G401.6 (cell line): ENCODE results near the gene GLIS1.

ENCODE experiments used
- FAIRE-seq: peaks from 2 replicates; lab custom pipeline; 2012; peaks lifted over from hg19 to GRCh38; lab: Jason Lieb, UNC

GLIS1 gene

DNA sequence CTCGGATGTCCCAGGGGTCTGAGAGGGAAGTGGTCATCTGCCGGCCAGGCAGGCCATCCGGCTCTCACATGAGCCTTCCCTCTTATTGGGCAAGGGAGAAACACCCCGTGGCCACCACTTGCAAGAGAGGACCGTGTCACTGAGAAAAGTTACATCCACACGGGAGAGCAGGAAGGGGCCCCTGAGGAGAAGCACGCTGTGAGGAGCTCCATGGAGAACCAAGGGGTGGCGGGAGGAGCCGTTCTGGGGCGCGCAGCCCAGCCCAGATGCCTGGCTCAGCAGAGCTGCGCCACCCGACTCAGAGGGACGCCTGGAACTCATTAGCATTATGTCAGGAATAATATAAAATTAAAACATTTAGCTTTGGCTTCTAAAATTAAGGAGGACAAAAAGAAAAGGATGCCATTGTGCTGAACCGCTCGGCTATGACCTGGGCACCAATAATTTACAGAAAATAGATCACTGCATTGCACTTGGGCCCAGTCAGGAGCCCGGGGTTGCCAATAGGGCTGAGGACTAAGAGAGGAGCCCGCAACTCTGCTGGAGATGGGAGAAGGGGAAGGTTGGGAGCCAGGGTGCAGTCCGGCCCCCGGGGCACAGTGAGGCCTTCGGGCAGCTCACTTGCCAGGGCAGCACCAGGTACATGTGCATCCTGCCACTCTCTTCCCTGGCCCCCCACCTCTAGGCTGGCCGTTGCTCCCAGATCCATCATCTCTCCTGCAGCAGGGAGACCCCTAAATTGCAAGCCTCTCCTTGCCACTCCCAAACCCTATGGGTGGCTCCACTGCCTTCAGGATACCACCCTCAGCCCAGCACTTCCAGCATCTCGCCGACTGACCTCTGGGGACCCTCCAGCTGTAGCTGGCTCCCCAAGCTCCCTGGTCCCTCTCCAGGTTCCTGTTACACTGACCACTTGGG lies 194.9 kb downstream of the GLIS1 start:
- FAIRE-seq, result no peak

DNA sequence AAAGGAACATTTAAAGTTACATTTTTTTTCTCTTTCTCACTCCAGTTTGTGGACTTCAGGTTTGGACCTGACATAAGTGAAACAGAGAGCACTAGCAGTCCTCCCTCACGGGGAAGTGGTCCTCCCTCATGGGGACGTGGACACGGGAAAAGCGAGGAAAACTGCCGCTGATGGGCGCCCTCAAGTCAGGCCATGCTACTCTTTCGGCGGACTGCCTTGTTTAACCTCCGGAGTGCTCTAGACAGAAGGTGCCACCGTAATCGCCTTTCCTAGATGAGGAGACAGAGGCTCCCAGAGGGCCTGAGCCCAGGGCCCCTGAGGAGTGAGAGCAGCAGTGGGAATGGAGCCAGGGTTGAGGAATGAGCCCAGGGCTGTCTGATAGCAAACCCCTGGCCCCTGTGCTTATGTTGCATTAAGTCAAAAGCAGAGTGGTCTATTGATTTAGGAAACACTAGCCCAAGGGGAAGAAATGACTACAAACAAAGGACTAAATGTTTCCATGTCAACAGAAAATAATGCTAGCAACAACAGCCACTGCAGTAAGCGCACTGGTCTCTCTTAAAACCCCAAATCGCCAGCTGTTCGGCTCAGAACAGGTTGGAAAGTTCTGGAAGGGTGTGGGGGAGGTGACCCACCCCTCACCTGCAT lies 195.7 kb downstream of the GLIS1 start:
- FAIRE-seq, result no peak

DNA sequence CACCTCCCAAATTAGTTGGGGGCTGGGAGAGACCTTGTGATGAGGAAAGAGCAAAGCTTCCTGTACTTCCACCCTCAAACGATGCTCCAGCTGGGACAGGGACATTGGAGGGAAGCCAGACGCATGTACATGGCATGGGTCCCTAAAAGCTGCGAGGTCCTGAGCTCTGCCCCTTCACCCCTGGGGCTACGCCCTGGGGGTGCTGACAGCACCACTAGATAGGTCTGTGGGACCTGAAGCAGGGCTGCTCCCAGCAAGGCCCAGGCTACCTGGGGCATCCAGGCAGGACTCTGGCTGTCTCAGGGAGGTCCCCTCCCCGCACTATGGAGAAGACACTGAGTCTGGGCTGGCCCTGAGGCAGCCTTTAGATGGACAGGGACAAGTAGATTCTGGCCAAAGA lies 196.4 kb downstream of the GLIS1 start:
- FAIRE-seq, result no peak

DNA sequence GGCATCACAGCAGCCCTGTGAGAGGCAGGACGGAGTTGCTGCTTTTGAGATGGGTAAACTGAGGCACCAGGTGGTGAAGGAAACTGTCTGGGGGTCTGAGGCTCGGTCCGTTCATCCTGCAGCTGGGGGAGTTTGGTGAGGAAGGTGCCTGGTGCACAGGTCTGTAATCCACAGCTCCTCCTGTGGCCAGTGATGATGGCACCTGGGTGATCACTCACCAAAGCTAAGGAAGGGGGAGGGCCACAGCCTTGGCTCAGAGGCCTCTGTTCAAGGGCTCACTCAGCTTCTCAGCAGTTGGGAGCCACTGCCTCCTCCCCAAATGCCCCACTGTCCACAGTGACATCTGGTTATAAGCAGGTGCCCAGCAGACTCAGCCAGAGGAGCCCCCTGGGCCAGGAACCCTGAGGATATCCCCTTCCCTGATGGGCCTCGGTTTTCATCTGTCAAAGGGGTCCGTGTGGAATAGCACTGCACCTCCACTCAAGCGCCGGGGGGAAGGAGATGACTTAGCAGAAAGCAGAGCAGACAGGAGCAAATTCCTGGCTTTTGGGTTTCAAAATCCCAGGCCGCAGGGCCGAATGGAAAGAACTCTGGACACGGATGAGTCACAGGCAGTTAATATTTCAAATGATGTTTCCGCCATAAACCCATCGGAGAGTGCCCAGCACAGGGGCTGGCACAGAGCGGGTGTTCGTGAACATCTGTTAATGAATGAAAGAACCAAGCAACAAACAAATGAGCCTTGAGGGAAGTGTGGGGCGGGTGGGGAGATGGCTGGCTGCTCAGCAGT lies 197.0 kb downstream of the GLIS1 start:
- no peak for FAIRE-seq

DNA sequence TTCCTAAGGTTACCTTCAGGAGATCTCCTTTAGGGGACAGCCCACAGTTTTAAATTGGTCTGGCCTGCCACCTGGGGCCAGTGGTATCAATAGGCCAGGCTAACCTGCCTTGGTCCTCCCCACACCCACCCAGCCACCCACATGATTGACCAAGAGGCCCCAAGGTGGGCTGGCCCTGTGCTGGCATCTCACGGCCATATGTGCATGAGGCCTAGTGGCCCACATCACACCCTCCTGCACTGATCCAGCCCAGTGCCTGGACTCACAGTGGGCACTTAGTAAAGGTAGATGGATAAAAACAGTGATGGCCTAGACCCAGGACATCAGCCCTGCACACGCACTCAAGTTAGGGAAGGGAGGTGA lies 197.7 kb downstream of the GLIS1 start:
- no peak for FAIRE-seq

DNA sequence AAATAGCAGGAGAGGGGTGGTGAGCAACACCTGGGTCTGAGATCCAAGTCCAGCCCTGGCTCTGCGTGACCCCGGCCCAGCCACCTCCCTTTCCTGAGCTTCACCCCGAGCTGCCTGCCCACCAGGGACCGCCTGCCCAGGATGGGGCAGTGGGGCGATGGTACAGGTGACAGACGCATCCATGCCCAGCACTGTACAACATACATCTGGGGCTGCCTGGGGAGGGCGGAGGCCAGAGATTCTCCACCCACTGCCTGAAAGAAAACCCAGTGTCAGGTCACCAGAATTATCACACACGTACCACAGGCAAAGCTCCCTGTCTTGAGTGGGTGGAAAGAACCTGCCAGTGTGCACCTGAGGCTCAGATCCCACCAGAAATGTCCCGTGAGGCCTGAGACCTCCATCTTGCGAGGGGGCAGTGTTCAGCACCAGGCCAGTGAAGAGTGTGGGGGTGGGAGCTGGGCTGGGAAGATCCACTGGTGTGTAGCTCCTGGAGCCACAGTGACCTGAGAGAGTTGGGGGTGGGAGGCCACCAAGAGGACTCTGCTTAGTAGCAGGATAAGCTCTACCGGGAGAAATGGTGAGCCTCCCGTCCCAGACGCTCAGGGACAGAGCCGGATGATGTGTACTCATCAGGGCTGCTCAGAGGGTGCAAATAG lies 198.2 kb downstream of the GLIS1 start:
- no peak for FAIRE-seq

DNA sequence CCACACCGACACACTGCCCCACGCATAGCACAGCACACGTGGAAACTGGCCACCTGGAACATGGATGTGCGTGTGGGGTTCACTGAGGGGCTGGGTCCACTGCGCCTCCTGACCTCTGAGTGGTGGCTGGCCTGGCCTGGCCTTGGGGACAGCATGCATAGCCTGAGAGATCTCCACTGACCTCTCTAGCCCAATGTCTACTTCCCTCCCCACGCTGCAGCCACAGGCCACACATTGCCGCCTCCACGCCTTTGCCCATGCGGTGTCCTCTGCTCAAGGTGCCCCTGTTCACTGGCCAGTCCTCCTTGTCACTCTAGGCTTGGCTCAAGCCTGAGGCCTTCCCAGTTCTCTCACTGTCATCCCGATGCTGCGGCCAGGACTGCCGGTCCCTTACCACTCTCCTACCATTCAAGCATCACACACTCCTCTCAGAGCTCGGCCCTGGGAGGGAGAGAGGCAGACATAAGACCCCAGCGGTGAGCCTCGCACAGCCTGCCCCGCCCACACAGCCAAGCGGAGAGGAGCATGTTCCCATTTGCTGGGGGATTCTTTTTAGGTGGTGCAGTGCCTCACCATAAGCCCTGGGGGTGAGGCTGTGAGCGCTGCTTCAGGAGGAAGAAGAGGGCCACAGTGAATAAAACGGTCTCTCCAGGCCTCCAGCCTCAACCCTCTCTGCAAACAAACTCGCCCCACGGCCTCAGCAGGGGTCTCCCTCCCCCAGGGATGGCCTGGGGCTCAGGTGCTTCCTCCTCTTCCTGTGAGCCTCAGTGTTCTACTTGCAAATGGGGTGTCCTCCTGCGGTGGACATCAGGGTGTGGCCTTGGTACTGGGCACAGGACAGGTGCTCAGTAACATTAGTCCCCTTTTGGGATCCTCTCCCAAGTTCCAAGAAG lies 199.0 kb downstream of the GLIS1 start:
- FAIRE-seq, result no peak

DNA sequence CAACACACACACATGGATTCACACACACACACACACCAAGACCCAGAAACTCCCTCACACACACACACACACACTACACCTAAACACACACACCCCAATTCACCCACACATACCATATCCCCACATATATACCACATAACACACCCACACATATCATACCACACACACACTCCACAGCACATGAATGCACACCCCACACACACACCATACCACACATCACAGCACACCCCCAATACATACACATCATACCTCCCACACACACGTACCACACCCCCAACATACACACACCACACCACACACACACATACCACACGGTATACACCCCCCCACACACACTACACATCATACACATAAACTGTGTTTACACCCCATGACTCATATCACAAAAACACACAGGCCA lies 199.7 kb downstream of the GLIS1 start:
- FAIRE-seq, result no peak

DNA sequence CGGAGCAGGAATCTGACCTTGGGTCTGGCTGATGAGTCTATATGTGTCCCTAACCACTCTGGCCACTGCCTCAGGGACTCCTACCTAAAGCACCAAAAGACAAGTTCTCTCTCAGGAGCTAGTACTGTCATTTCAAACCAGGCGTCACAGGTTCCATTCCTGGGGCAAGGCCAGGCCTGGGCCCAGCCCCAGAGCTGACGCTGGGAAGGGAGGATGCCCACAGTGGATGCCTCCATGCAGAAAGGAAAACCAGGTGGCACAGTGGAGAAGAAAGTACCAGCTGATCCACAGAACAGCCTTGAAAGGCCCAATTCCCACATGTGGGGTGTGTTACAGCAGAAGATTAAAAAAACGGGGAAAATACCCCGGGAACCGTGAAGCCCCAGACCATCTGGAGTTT lies 202.4 kb downstream of the GLIS1 start:
- FAIRE-seq, result no peak

DNA sequence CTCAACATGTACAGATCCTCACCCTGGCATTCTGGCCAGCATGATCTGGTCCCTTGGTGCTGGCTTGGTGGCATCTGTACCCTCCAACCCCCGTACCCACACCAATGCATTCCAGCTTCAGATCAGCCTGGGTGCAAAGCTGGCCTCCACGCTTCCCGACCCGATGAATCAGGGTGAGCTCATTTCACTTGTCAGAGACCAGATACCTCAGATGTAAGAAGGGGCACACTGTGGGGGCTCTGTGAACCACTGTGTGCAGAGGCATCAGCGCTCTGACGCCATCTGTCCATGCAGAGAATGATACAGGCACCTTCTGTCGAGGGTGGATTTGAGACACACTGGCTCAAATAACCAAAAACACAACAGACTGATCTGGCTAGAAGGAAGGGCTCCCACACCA lies 203.1 kb downstream of the GLIS1 start:
- no peak for FAIRE-seq

DNA sequence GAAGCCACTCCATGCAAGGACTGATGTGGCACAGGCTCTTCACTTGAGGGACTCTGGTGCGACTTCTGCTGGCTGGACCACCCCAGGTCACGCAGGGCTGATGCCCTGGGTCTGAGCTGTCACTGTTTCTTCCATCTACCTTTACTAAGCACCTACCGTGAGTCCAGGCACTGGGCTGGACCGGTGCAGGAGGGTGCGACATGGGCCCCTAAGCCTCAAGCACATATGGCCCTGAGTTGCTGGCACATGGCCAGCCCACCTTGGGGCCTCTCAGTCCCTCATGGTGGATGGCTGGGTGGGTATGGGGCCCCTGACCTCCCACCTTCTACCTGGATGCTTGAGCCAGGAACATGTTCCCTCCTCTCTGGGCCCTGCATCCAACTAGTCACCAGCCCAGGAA lies 203.7 kb downstream of the GLIS1 start:
- FAIRE-seq, result no peak

DNA sequence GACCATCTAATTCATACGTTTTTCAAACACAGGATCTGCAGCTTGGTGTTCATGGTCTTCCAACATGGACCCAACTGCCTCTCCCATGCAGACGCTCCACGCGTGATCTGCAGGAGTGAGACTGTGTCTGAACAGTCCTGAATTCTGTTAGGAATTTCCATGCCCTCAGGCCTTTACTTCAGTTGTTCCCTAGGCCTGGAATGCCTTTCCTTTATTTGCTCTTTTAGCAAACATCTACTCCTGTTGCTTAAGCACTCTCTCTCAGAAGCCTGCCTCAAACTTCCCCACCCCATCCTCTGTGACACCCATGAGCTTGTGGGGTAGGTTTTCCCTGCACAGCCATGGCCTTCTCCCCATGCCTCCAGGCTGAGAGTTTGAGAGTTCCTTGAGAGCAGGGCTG lies 206.1 kb downstream of the GLIS1 start:
- FAIRE-seq, result no peak

DNA sequence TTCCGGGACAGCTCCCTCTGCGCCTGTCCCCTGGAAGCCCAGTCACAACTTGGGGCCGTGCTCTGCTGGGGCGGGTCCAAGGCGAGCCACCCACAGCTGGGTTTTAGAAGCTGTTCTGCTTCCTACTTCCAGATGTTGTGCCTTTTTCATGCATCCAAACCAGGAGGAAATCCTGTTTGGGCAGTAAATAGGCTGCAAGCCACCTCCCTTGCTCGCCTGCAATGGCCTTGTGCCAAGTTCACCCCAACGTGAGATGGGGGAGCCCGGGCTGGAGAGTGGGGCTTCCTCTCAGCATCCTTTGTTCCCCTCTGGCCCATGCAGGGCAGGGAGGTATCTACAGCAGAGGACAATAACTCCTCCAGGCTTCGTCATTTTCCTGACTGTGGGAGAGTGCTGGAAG lies 206.6 kb downstream of the GLIS1 start:
- FAIRE-seq, result no peak

DNA sequence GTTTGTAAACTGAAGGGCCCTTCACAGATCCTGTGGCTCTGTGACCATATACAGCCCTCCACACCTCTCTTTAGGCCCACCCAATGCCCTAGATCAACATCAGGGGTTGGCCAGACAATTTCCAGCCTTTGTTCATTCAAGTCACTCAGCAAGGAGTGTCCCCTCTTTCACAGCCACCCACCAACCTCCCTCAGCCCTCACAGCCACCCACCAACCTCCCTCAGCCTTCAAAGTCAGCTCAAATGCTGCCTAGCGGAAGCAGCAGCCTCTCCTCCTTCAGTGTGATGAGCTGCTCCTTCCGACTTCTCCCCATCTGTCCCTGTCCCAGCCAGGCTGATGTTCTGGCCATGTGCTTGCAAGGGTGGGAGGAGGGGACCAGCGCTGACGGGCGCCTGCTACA lies 208.4 kb downstream of the GLIS1 start:
- FAIRE-seq, result no peak

DNA sequence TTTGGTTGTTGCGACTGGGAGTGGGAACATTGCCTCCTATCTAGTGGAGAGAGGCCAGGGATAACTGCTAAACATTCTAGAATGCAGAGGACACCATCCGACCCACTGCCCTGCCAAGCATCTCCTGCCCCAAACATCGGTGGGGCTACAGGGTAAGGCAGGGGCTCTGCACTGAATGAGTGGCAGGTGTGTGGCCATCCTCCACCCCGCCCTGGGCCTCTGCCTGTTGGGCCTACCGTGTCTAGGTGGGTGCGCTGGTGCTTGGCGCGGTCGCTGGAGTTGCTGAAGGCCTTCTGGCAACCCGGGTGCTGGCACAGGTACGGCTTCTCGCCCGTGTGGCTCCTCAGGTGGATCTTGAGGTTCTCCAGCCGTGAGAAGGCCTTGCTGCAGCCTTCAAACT lies 209.4 kb downstream of the GLIS1 start:
- no peak for FAIRE-seq

DNA sequence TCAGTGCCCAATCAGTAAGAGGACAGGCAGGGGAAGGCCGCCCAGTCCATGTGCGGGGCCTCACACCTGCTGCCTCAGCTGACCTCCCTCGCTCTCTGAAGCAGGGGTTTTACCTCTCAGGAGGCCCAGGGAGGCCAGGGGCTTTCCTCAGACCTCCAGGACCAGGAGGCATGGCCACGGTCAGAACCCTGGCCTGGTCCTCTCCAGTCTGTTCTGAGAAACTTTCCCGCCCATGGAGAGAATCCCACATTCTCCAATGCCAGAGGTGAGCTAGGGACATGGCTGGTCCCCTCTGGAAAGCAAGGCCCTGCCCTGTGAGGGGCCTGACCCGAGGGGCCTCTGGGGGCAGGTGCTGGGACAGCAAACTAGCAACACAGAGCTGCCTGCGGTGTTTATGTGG lies 211.6 kb downstream of the GLIS1 start:
- FAIRE-seq, result no peak

DNA sequence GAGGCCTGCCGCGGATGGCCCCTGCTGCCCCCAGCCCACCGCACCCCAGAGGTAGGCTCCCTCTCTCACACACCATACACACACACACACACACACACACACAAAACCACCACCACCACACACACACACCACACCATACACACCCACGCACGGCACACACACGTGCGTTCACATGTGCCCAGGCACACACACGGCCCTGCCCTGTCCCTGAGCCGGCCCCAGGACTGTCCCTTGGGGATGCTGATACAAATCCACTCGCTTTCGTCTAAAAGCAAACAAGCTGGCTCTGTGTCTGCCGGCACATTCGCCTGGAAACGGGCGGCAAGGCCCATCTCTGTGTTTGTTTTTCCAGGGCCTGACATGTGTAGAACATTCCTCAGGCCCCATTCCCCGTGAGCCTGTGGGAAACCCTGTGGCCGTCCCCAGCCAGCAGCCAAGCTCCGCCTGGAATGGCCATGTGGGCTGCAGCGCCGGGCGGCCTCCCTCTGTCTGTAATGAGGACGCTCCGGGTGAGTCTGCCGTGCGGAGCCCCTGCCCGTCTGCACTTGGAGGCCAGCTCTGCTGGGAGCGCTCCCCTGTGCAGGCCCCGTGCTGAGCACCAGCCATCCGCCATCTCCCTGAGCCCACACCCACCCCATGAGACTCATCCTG lies 212.4 kb downstream of the GLIS1 start:
- no peak for FAIRE-seq

DNA sequence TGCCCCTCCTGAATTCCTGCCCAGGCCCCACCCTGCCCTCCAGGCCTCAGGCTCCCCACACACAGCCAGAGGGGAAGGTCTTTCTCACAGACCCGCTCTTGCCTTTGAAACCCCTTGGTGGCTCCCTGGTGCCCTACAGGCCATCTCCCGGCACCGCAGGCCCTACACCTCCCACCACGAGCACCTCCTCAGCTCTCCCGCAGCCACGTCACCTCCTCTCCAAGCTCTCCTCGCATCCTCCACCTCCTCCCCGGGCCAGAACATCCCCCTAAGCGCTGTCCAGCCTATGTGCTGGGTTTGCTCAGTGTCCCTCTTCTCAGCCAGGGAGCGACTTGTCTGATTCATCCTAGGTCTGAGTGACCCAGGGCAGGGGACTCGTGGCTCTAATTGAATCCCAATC lies 213.4 kb downstream of the GLIS1 start:
- FAIRE-seq, result no peak

DNA sequence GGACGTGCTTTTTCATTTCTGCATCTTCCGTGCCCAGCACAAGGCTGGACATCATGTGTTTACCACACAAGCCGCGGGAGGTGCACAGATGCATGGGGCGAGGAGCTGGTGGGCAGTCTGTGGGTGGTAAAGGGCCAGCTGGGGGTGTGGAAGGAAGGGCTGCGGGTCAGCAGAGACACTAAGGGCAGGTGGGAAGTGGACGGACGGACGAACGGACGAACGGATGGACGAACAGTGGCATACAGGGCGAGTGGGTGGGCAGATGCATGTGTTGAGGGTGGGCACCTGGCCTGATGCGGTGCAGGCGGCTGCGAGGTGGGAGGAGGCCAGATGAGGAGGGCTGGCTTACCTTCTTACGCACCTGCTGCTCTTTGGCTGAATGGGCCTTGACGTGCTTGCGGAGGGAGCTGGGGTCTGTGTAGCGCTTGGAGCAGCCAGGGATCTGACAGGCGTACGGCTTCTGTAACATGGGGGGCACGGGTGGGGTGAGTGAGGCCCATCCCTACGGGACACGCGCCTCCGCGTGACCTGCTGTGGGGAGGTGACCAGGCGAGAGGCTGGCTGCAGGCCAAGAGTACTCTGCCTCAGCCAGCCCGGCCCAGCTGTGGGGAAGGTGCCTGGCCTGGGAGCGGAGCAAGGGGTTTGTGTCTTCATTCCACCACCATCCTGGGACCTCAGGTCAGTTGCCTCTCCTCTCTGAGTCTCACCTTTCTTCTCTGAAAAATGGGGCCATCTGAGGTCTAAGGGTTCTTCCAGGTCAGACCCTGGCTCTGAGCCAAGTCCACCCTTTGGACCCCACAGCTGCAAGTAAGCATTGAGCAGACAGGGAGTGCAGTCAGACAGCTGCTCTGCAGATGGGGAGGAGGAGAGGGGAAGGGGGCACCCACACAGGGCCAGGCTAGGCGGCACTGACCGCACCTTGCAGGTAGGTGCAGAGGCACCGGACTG lies 214.3 kb downstream of the GLIS1 start:
- no peak for FAIRE-seq
